H1 (cell line): ENCODE data around the gene THADA. TPM values are rescaled to one million over a fixed set of nuclear protein-coding genes. Genes with fewer than 3 reads are reported as not detected.

ENCODE experiments used
- CTCF ChIA-PET: fragments of 300-600 bp; sonication (Branson Sonifier 250); formaldehyde crosslinking; loops from one replicate; lab custom pipeline; 2021; ENCODE audit not compliant: partially characterized antibody; lab: Charles Lee
- POLR2A ChIA-PET: fragments of 300-600 bp; sonication (Branson Sonifier 250); formaldehyde crosslinking; loops from one replicate; lab custom pipeline; 2021; ENCODE audit warnings: inconsistent platforms; ENCODE audit not compliant: partially characterized antibody; lab: Charles Lee
- DNase-seq, 2 experiments: peaks; one replicate each; pipeline versions ENCODE4 v3.0.0 to v3.0.0-alpha.2; 2010 to 2022; ENCODE audit warnings: low spot score in 2 of 2, low read depth in 1 of 2, mixed read lengths in 1 of 2
- FAIRE-seq: peaks from 2 replicates; lab custom pipeline; 2011; peaks lifted over from hg19 to GRCh38; lab: Jason Lieb, UNC
- H2AFZ ChIP-seq: 2 replicates; pipeline ENCODE4 v1.8.1; 2012; ENCODE audit warnings: low read length, inconsistent platforms
- H2AK5ac ChIP-seq: 2 replicates; pipeline ENCODE4 v1.6.1; 2013; ENCODE audit warnings: low read depth, low read length
- H2BK120ac ChIP-seq: replicated peaks from 2 replicates; pipeline ENCODE3; 2013; ENCODE audit warnings: low read depth, low read length, inconsistent platforms
- H2BK12ac ChIP-seq: 2 replicates; pipeline ENCODE4 v1.6.1; 2013; ENCODE audit warnings: low read depth, low read length
- H2BK15ac ChIP-seq: 2 replicates; pipeline ENCODE4 v1.6.1; 2013; ENCODE audit warnings: low read length
- H2BK20ac ChIP-seq: 2 replicates; pipeline ENCODE4 v1.6.1; 2013; ENCODE audit warnings: low read length
- H2BK5ac ChIP-seq: 2 replicates; pipeline ENCODE4 v1.6.1; 2013; ENCODE audit warnings: low read depth, low read length
- H3K14ac ChIP-seq: 2 replicates; pipeline ENCODE4 v1.6.1; 2013; ENCODE audit warnings: inconsistent platforms; ENCODE audit not compliant: insufficient read length
- H3K18ac ChIP-seq: 2 replicates; pipeline ENCODE4 v1.6.1; 2013; ENCODE audit warnings: low read length; ENCODE audit errors: extremely low read depth
- H3K23ac ChIP-seq: 2 replicates; pipeline ENCODE4 v1.6.1; 2013; ENCODE audit warnings: inconsistent platforms; ENCODE audit not compliant: insufficient read length
- H3K23me2 ChIP-seq: 2 replicates; pipeline ENCODE4 v1.6.1; 2013; ENCODE audit warnings: low read depth, low read length
- H3K27ac ChIP-seq: 2 replicates; pipeline ENCODE4 v1.6.1; 2011; ENCODE audit warnings: low read depth, low read length, inconsistent platforms
- H3K27me3 ChIP-seq, 4 experiments: replicated peaks in 1 of 4; 1 replicate in 1 of 4; 2 replicates in 3 of 4; pipeline versions ENCODE4 v1.6.1 to v1.8.1; 2011 to 2013; ENCODE audit warnings: low read length in 3 of 4, mild to moderate bottlenecking in 3 of 4, inconsistent platforms in 2 of 4, mixed read lengths in 2 of 4, moderate library complexity in 1 of 4; ENCODE audit not compliant: control insufficient read depth in 3 of 4, insufficient read depth in 3 of 4; ENCODE audit errors: extremely low read depth in 1 of 4
- H3K36me3 ChIP-seq, 4 experiments: 2 replicates each; pipeline versions ENCODE4 v1.6.1 to v1.8.1; 2011 to 2013; ENCODE audit warnings: mild to moderate bottlenecking in 4 of 4, low read length in 3 of 4, moderate library complexity in 2 of 4, control low read depth in 1 of 4, inconsistent platforms in 1 of 4; ENCODE audit not compliant: insufficient read depth in 4 of 4, control insufficient read depth in 2 of 4
- H3K4ac ChIP-seq: replicated peaks from 2 replicates; pipeline ENCODE3; 2013; ENCODE audit warnings: low read length, low read depth, mixed read lengths, inconsistent platforms; ENCODE audit not compliant: insufficient read length
- H3K4me1 ChIP-seq, 4 experiments: replicated peaks in 1 of 4; 1 replicate in 1 of 4; 2 replicates in 3 of 4; pipeline versions ENCODE4 v1.6.1 to v1.8.1; 2011 to 2013; ENCODE audit warnings: low read length in 3 of 4, inconsistent platforms in 2 of 4, mixed read lengths in 1 of 4; ENCODE audit not compliant: insufficient read depth in 4 of 4, control insufficient read depth in 3 of 4
- H3K4me2 ChIP-seq, 2 experiments: 2 replicates each; pipeline versions ENCODE4 v1.6.1 to v1.8.1; 2011 to 2013; ENCODE audit warnings: low read depth in 2 of 2, low read length in 2 of 2, control low read depth in 1 of 2, inconsistent platforms in 1 of 2, mild to moderate bottlenecking in 1 of 2; ENCODE audit not compliant: insufficient read depth in 1 of 2
- H3K4me3 ChIP-seq, 4 experiments: fragments of 200-600, 300-600 bp in 1 of 4; sonication (generic), shearing (Covaris generic), sonication (Bioruptor Twin) in 1 of 4; 2 replicates each; pipeline versions ENCODE4 v1.5.1 to v1.8.1; 2011 to 2016; ENCODE audit warnings: low read length in 4 of 4, low read depth in 3 of 4, control low read depth in 2 of 4, inconsistent platforms in 2 of 4, mild to moderate bottlenecking in 2 of 4, mixed read lengths in 1 of 4, moderate library complexity in 1 of 4; ENCODE audit not compliant: insufficient read depth in 2 of 4; ENCODE audit errors: extremely low read depth in 1 of 4
- H3K56ac ChIP-seq: replicated peaks from 2 replicates; pipeline ENCODE3; 2013; ENCODE audit warnings: low read depth, mild to moderate bottlenecking, mixed read lengths, low read length, inconsistent platforms; ENCODE audit not compliant: insufficient read length
- H3K79me1 ChIP-seq: 2 replicates; pipeline ENCODE4 v1.6.1; 2013; ENCODE audit warnings: low read depth, low read length, control low read depth
- H3K79me2 ChIP-seq, 2 experiments: 2 replicates each; pipeline versions ENCODE4 v1.6.1 to v1.8.1; 2012 to 2013; ENCODE audit warnings: low read length in 2 of 2, mild to moderate bottlenecking in 2 of 2, inconsistent platforms in 1 of 2; ENCODE audit not compliant: insufficient read depth in 2 of 2, control insufficient read depth in 1 of 2
- H3K9ac ChIP-seq, 4 experiments: replicated peaks in 1 of 4; 1 replicate in 1 of 4; 2 replicates in 3 of 4; pipeline versions ENCODE4 v1.6.1 to v1.8.1; 2011 to 2013; ENCODE audit warnings: low read depth in 3 of 4, low read length in 3 of 4, control low read depth in 2 of 4, mild to moderate bottlenecking in 2 of 4, moderate library complexity in 2 of 4, inconsistent platforms in 1 of 4; ENCODE audit errors: extremely low read depth in 1 of 4
- H3K9me3 ChIP-seq, 2 experiments: 2 replicates each; pipeline versions ENCODE4 v1.6.1 to v1.8.1; 2012 to 2013; ENCODE audit warnings: mild to moderate bottlenecking in 2 of 2, moderate library complexity in 2 of 2, control low read depth in 1 of 2, inconsistent platforms in 1 of 2, low read depth in 1 of 2, low read length in 1 of 2, mixed read lengths in 1 of 2; ENCODE audit not compliant: insufficient read depth in 2 of 2
- H4K20me1 ChIP-seq, 2 experiments: replicated peaks in 1 of 2; 2 replicates each; pipeline versions ENCODE3 to v1.8.1; 2011 to 2013; ENCODE audit warnings: inconsistent platforms in 2 of 2, low read length in 2 of 2, mild to moderate bottlenecking in 1 of 2; ENCODE audit not compliant: insufficient read depth in 2 of 2, control insufficient read depth in 1 of 2
- H4K5ac ChIP-seq: 2 replicates; pipeline ENCODE4 v1.6.1; 2013; ENCODE audit warnings: low read length, low read depth, mixed read lengths, inconsistent platforms; ENCODE audit not compliant: insufficient read length
- H4K8ac ChIP-seq: 2 replicates; pipeline ENCODE4 v1.8.0; 2013; ENCODE audit warnings: mild to moderate bottlenecking, moderate library complexity, low read length, inconsistent platforms; ENCODE audit not compliant: insufficient read depth; ENCODE audit errors: extremely low read depth
- H4K91ac ChIP-seq: replicated peaks from 2 replicates; pipeline ENCODE3; 2013; ENCODE audit warnings: low read length, mixed read lengths, inconsistent platforms; ENCODE audit not compliant: insufficient read length
- CTBP2 ChIP-seq: IDR thresholded peaks from 2 replicates; pipeline ENCODE4 v1.7.0; 2011; ENCODE audit warnings: borderline replicate concordance, mild to moderate bottlenecking, moderate library complexity, mixed read lengths, low read length; ENCODE audit not compliant: insufficient read depth, insufficient read length
- HDAC2 ChIP-seq, 2 experiments: fragments of 300-600 bp in 1 of 2; sonication (generic) in 1 of 2; IDR thresholded peaks; 2 replicates each; pipeline ENCODE4 v1.6.1; 2011 to 2012; ENCODE audit warnings: low read depth in 2 of 2, low read length in 2 of 2, mild to moderate bottlenecking in 2 of 2, moderate library complexity in 2 of 2, borderline replicate concordance in 1 of 2, inconsistent platforms in 1 of 2
- HDAC6 ChIP-seq: IDR thresholded peaks from one replicate; pipeline ENCODE4 v1.7.1; 2012; ENCODE audit warnings: low read depth, mild to moderate bottlenecking, inconsistent platforms, low read length, moderate library complexity
- KDM1A ChIP-seq: fragments of 200-600, 300-600 bp; sonication (generic); IDR thresholded peaks from 2 replicates; pipeline ENCODE4 v1.7.1; 2016; ENCODE audit warnings: mild to moderate bottlenecking, low read length, borderline replicate concordance
- KDM5A ChIP-seq: fragments of 200-600 bp; IDR thresholded peaks from 2 replicates; pipeline ENCODE4 v1.7.1; 2012; ENCODE audit warnings: mild to moderate bottlenecking, low read length, inconsistent platforms, mixed read lengths
- PHF8 ChIP-seq: fragments of 200-600 bp; sonication (generic); conservative IDR thresholded peaks from 2 replicates; pipeline ENCODE4 v1.7.1; 2012; ENCODE audit warnings: low read depth, mild to moderate bottlenecking, inconsistent platforms, low read length, moderate library complexity
- RAD21 ChIP-seq, 2 experiments: IDR thresholded peaks in 1 of 2; conservative IDR thresholded peaks in 1 of 2; 2 replicates each; pipeline ENCODE4 v1.6.1; 2011; ENCODE audit warnings: low read depth in 2 of 2, low read length in 2 of 2, improper control_type of control experiment in 1 of 2, inconsistent platforms in 1 of 2, mild to moderate bottlenecking in 1 of 2, moderate library complexity in 1 of 2
- SAP30 ChIP-seq: fragments of 300-600 bp; sonication (generic); IDR thresholded peaks from 2 replicates; pipeline ENCODE4 v1.7.1; 2012; ENCODE audit warnings: low read length, moderate library complexity, mild to moderate bottlenecking, inconsistent platforms; ENCODE audit not compliant: insufficient read depth, insufficient replicate concordance
- SP4 ChIP-seq: IDR thresholded peaks from 2 replicates; pipeline ENCODE4 v1.6.1; 2012; ENCODE audit warnings: low read length, inconsistent platforms
- TCF12 ChIP-seq: IDR thresholded peaks from 2 replicates; pipeline ENCODE4 v1.6.1; 2011; ENCODE audit warnings: low read depth, mild to moderate bottlenecking, low read length
- YY1 ChIP-seq: IDR thresholded peaks from 2 replicates; pipeline ENCODE4 v1.6.1; 2011; ENCODE audit warnings: low read depth, mild to moderate bottlenecking, low read length
- WGBS, 2 experiments: shearing (Covaris generic) in 1 of 2; methylation state at CpG; one replicate each; pipeline versions ENCODE4 v1.1.6 to v1.1.7; 2013 to 2015; ENCODE audit warnings: low lambda C conversion rate in 2 of 2, mixed read lengths in 2 of 2, inconsistent platforms in 1 of 2, low coverage in 1 of 2, missing lambda C conversion rate in 1 of 2; ENCODE audit not compliant: insufficient replicate concordance in 2 of 2, insufficient coverage in 1 of 2, insufficient read length in 1 of 2; ENCODE audit errors: extremely low coverage in 1 of 2, missing lambda C conversion rate in 1 of 2; 5-methylcytosine and 5-hydroxymethylcytosine counted together
- polyA plus RNA-seq, 7 experiments: library from polyadenylated mRNA; depleted of rRNA in 3 of 7; stranded (reverse) in 5 of 7; unstranded in 2 of 7; fragments of >200 nt in 5 of 7; fragments of 200-250 nt in 2 of 7; gene quantifications; 1 replicate in 5 of 7; 2 replicates in 1 of 7; 4 replicates in 1 of 7; pipeline versions ENCODE4 v1.2.1 to v1.2.3, GENCODE V29; 2011 to 2013; ENCODE audit warnings: missing spikeins in 2 of 7, mixed read lengths in 2 of 7
- total RNA-seq: library from RNA; stranded (reverse); fragmentation: NEBNext Ultra II Directional; extraction: Animal tissue kit (Norgen Biotek cat#: 25700); gene quantifications from 2 replicates; pipeline ENCODE4 v1.2.1, GENCODE V29; 2021
- TF ChIP-seq, protein P1 (sequence below): IDR thresholded peaks from 2 replicates; pipeline ENCODE4 v1.6.1; 2012; ENCODE audit warnings: inconsistent platforms
- TF ChIP-seq, protein P2 (sequence below): IDR thresholded peaks from 2 replicates; pipeline ENCODE4 v1.6.1; 2011; ENCODE audit warnings: low read depth, mild to moderate bottlenecking, low read length; ENCODE audit not compliant: insufficient read depth

The THADA gene
- total and polyA plus RNA-seq, 2 of the 8 experiments (the other 6 are each of a cell fraction or from before 2014, with no cell fraction given): 22.4 to 26.8 TPM

DNA sequence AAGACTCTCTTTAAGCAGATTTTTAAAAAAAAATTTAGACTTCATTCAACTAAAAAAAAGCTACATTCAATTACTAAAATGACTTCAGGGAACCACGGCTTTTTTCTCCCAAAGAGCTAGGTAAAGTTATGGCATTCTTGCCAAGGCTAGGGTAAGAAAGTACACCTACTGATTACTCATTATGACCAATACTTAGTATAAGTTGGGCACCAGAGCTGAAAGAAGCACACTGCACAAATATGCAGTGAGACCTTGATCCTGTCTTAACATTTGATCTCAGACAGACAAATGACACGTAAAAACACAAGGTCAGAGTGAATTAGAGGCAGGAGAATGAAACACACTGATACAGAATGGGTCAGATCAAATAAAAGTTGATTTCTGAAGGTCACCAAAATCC is 88.7 kb downstream of the THADA start:
- no peak overlapping the region for H2BK5ac ChIP-seq
- H3K27me3 ChIP-seq: no peaks in the 10 kb centered on the region
- H3K23ac ChIP-seq: no peak overlapping the region
- H2AK5ac ChIP-seq: no peak overlapping the region
- H3K56ac ChIP-seq: no peak overlapping the region
- H2BK20ac ChIP-seq: no peak overlapping the region
- H2BK12ac ChIP-seq: no peak overlapping the region
- H3K9me3 ChIP-seq: no peaks in the 10 kb centered on the region
- no peak overlapping the region for H4K5ac ChIP-seq
- no peak overlapping the region for H3K4me3 ChIP-seq
- H3K79me1 ChIP-seq: no peaks in the 10 kb centered on the region; the same call in 1 of the 2 replicates
- H3K36me3 ChIP-seq: no peaks in the 10 kb centered on the region
- no peak overlapping the region for H3K27ac ChIP-seq
- no peak overlapping the region for H2BK15ac ChIP-seq
- H4K91ac ChIP-seq: no peak overlapping the region
- no peak overlapping the region for H2AFZ ChIP-seq
- 95% methylated on average over 2 of the region's 2 CpGs; no CpG with 5 or more reads in 1 of the 2 experiments for WGBS, 2 experiments
- no peak overlapping the region for H2BK120ac ChIP-seq
- H4K20me1 ChIP-seq: no peaks in the 10 kb centered on the region
- H3K79me2 ChIP-seq: no peaks in the 10 kb centered on the region
- no peak overlapping the region for H3K4ac ChIP-seq
- FAIRE-seq (no peak), DNase-seq (no peak)
- POLR2A ChIA-PET: no interaction called here
- no peak overlapping the region for H3K18ac ChIP-seq
- no peak overlapping the region for H3K9ac ChIP-seq
- no peak overlapping the region for H3K14ac ChIP-seq
- CTCF ChIA-PET: interaction anchor here (0.6 to 1.9 kb wide), 3 partner anchors 9 to 641 kb away, joined by 3 to 6 read pairs (median 3); no protein-coding TSS in a partner anchor
- H3K23me2 ChIP-seq: no peaks in the 10 kb centered on the region
- H3K4me1 ChIP-seq: no peaks in the 10 kb centered on the region
- H3K4me2 ChIP-seq: no peak overlapping the region
- H4K8ac ChIP-seq: no peak overlapping the region
- no peak for TF ChIP-seq SP4
- no peak for TF ChIP-seq HDAC6
- TF ChIP-seq TCF12: no peak
- no peak for TF ChIP-seq SAP30
- no peak for TF ChIP-seq YY1
- no peak for TF ChIP-seq RAD21 (IDR thresholded peaks at IDR 0.05 in 1 of 2, conservative IDR thresholded peaks at IDR 0.05 in 1 of 2; ENCODE audit: low read depth in 2 of 2, low read length in 2 of 2)
- no peak for TF ChIP-seq KDM5A
- TF ChIP-seq, protein P1, sequence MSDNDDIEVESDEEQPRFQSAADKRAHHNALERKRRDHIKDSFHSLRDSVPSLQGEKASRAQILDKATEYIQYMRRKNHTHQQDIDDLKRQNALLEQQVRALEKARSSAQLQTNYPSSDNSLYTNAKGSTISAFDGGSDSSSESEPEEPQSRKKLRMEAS: no peak
- no peak for TF ChIP-seq CTBP2
- TF ChIP-seq, protein P2, sequence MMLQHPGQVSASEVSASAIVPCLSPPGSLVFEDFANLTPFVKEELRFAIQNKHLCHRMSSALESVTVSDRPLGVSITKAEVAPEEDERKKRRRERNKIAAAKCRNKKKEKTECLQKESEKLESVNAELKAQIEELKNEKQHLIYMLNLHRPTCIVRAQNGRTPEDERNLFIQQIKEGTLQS: no peak
- TF ChIP-seq PHF8: no peak
- no peak for TF ChIP-seq KDM1A
- TF ChIP-seq HDAC2 (IDR thresholded peaks at IDR 0.05; ENCODE audit: borderline replicate concordance in 1 of 2, low read depth in 2 of 2, low read length in 2 of 2): no peak
